DMS114 treated with DMSO at 0.1 percent for 48 hours (cell line): Measurements from ENCODE around the gene COG6.

Experiments
- DNase-seq: peaks from one replicate; lab custom pipeline; 2025; ENCODE audit not compliant: unreplicated experiment; lab: John Stamatoyannopoulos, UW

Gene COG6

GRCh38 chr13:39676315-39676876 is 20.9 kb downstream of the COG6 start:
- peak; percentile 15 for DNase-seq

GRCh38 chr13:39682310-39682709 is 26.8 kb downstream of the COG6 start:
- DNase-seq, result no peak

- no peak for DNase-seq
Measured at GRCh38 chr13:39682788-39683187, 27.3 kb downstream of the COG6 start.

- DNase-seq, result peak; percentile 20
Measured at GRCh38 chr13:39684531-39685137, 29.2 kb downstream of the COG6 start.

GRCh38 chr13:39685652-39686051 is 30.2 kb downstream of the COG6 start:
- no peak for DNase-seq

GRCh38 chr13:39688278-39688677 is 32.8 kb downstream of the COG6 start:
- DNase-seq, result no peak

- no peak for DNase-seq
Measured at GRCh38 chr13:39688699-39689405, 33.4 kb downstream of the COG6 start.

GRCh38 chr13:39692660-39693438 is 37.4 kb downstream of the COG6 start:
- DNase-seq, result no peak

GRCh38 chr13:39699274-39699673 is 43.8 kb downstream of the COG6 start:
- DNase-seq, result no peak

GRCh38 chr13:39712626-39713025 is 57.2 kb downstream of the COG6 start:
- DNase-seq, result no peak

GRCh38 chr13:39729156-39729555 is 73.7 kb downstream of the COG6 start:
- DNase-seq, result no peak

GRCh38 chr13:39734952-39735351 is 79.5 kb downstream of the COG6 start:
- DNase-seq, result no peak

GRCh38 chr13:39737047-39737446 is 81.6 kb downstream of the COG6 start:
- DNase-seq, result no peak

- DNase-seq, result no peak
Measured at GRCh38 chr13:39740761-39741160, 85.3 kb downstream of the COG6 start.

- no peak for DNase-seq
Measured at GRCh38 chr13:39748961-39749360, 93.5 kb downstream of the COG6 start.

- no peak for DNase-seq
Measured at GRCh38 chr13:39749528-39749927, 94.1 kb downstream of the COG6 start.

GRCh38 chr13:39751805-39752204 is 96.3 kb downstream of the COG6 start:
- no peak for DNase-seq

- DNase-seq, result no peak
Measured at GRCh38 chr13:39760521-39760920, 105.1 kb downstream of the COG6 start.

GRCh38 chr13:39765801-39766463 is 110.5 kb downstream of the COG6 start:
- no peak for DNase-seq

GRCh38 chr13:39766464-39767158 is 111.1 kb downstream of the COG6 start:
- DNase-seq, result no peak
